K562 (cell line): ENCODE measurements around the gene SKIL. TPM values are rescaled to one million over a fixed set of nuclear protein-coding genes. Genes with fewer than 3 reads are reported as not detected.
A peak's percentile ranks its signal among the peaks of the same experiment; 100 is the strongest.

Experiments used
- BCL6 ChIP-seq: fragments of 250-450 bp; sonication (Bioruptor Pico); IDR thresholded peaks from 2 replicates; pipeline ENCODE4 v1.4.0; 2020
- MIER1 ChIP-seq: fragments of 450-650 bp; IDR thresholded peaks from 2 replicates; pipeline ENCODE4 v1.6.1; 2016; ENCODE audit warnings: antibody characterized with exemption, mild to moderate bottlenecking, low read depth
- PHF21A ChIP-seq: fragments of 450-650 bp; IDR thresholded peaks from 2 replicates; pipeline ENCODE4 v1.6.1; 2017; ENCODE audit warnings: low read depth, borderline replicate concordance
- POLR3G ChIP-seq: IDR thresholded peaks from 2 replicates; pipeline ENCODE4 v1.6.1; 2011; ENCODE audit not compliant: insufficient read length, insufficient replicate concordance; ENCODE audit errors: extremely low read depth
- REST ChIP-seq, 2 experiments: fragments of 450-650 bp; formaldehyde crosslinking in 1 of 2; IDR thresholded peaks; 2 replicates each; pipeline versions ENCODE4 v1.4.0 to v1.6.1; 2014 to 2020; ENCODE audit warnings: mild to moderate bottlenecking in 2 of 2, borderline replicate concordance in 1 of 2, low read depth in 1 of 2
- SMAD3 ChIP-seq: fragments of 450-650 bp; formaldehyde crosslinking; conservative IDR thresholded peaks from 2 replicates; pipeline ENCODE4 v1.4.0; 2020; ENCODE audit warnings: mild to moderate bottlenecking
- SMARCC2 ChIP-seq: fragments of 450-650 bp; IDR thresholded peaks from 2 replicates; pipeline ENCODE4 v1.6.1; 2017; ENCODE audit warnings: antibody characterized with exemption, moderate library complexity, mild to moderate bottlenecking, low read depth
- TGIF2 ChIP-seq: sonication (generic); formaldehyde crosslinking; IDR thresholded peaks from 2 replicates; pipeline ENCODE4 v1.8.1; 2022; ENCODE audit warnings: mild to moderate bottlenecking, missing genetic modification reagents, moderate library complexity
- ZNF277 ChIP-seq: fragments of 250-450 bp; sonication (Bioruptor Pico); IDR thresholded peaks from 2 replicates; pipeline ENCODE4 v1.8.0; 2022; ENCODE audit warnings: inconsistent platforms, mild to moderate bottlenecking, moderate library complexity, borderline replicate concordance
- polyA plus RNA-seq, 8 experiments: library from polyadenylated mRNA; depleted of rRNA in 4 of 8; stranded (reverse) in 5 of 8; unstranded in 3 of 8; fragments of >200 nt; fragmentation: Nextera tagmentation in 2 of 8; fragmentation: Illumina TruSeq in 1 of 8; extraction: Ambion mirVana in 2 of 8; extraction: Trizol in 1 of 8; gene quantifications; 2 replicates each; pipeline versions ENCODE4 v1.2.1 to v1.2.3, GENCODE V29; 2011 to 2014; ENCODE audit warnings: inconsistent platforms in 1 of 8, missing spikeins in 1 of 8
- total RNA-seq, 7 experiments: library from RNA; depleted of rRNA in 6 of 7; stranded (reverse); fragments of >200 nt in 6 of 7; fragmentation: Illumina TruSeq in 2 of 7; extraction: Trizol in 2 of 7; gene quantifications; 2 replicates each; pipeline versions ENCODE4 v1.2.1 to v1.2.3, GENCODE V29; 2011 to 2021; ENCODE audit warnings: low replicate concordance in 1 of 7
- TF ChIP-seq, protein P1 (sequence below): fragments of 250-450 bp; sonication (Bioruptor Pico); IDR thresholded peaks from 2 replicates; pipeline ENCODE4 v1.5.0; 2021; ENCODE audit warnings: mild to moderate bottlenecking, moderate library complexity
- TF ChIP-seq, protein P2 (sequence below): fragments of 450-650 bp; IDR thresholded peaks from one replicate; pipeline ENCODE4 v1.6.1; 2018; ENCODE audit warnings: mild to moderate bottlenecking, moderate library complexity; ENCODE audit not compliant: partially characterized antibody

Gene SKIL
- total and polyA plus RNA-seq, 9 of the 15 experiments (the other 6 are each of a cell fraction or from before 2014, with no cell fraction given): 4.3 to 19.1 (median 9.7) TPM

DNA sequence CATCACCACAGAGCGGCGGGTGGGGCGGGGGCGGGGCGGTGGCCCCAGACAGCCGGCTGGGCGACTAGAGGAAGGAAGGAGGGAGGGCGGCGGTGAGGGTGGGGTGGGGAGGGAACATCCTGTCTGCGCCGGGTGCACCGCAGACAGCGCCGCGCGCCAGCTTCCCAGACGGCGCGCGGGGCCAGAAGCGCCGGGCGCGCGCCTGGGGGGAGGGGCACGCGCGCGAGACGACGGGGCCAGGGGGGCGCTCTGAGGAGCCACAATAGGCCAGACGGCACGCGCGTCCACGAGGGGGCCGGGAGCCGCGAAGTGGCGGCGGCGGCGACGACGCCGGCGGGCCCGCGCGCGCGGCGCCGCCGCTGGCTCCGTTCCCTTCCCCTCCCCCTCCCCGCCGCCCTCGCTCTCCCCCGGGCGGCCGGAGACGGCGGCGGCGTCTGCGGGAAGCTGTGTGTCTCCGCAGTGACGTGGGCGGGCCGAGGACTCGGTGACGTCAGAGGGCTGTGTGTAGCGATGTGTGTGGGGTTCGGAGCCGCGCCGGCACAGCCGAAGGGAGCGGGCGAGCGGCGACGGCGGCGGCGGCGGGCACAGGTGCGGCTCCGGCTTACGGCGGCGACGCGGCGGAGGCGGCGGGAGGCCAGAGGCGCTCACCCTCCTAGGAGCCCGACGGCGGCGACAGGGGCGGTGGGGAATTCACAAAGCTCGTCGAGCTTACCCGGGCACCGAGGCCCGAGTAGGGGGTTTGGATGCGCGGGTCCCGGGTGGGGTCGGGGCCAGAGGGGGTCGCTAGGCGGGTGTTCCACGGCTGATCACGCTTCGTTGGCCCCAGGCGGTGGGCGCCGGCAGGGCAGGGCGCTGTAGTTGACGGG, at the start of gene SKIL (continued):
- TF ChIP-seq, protein P1, sequence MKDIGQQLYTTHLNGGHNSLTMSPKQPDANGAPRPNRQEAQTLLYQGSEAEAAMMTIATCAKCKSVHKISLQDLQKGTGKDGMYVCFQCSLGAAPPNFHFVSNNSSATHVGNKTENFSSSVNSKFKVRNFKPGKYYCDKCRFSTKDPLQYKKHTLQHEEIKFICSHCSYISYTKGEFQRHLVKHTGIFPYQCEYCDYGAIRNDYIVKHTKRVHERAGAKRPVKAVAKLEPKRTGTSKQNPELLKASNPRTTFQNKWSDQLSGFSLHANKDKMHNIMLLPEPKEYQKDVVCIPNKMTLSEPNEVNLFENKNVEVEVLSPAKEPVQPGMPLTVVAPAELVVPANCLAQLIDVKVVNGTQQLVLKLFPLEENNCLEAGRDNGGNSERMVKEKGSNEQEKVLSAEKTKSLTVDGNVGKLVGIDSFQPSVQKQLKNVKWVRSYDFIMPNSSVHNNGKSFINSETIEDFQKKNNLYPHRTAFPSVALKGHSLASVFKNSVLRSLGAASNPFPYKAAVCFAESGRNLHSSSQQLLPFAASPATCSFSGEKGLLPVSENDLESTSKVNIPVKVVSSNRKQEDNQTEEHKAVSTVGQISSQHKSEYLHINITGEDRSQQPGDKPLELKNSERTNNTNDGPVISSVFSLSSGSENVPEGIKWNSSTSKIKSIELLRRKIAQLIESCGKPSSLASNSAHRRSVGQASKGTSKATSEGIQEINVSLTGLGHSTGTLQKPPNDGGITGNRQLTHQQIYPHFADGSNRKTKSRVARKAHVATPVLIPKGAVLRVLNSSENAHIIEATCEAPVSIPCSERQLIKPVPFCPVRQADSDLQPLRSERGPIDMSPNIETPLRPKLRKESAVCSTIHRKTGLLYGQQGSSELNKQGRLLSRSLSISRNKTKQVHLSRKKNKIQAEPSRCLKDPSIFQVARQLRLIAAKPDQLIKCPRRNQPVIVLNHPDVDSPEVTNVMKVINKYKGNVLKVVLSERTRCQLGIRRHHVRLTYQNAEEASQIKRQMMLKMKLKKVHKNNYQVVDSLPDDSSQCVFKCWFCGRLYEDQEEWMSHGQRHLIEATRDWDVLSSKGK (CRISPR knock-in tag): no peak
- TF ChIP-seq, protein P2, sequence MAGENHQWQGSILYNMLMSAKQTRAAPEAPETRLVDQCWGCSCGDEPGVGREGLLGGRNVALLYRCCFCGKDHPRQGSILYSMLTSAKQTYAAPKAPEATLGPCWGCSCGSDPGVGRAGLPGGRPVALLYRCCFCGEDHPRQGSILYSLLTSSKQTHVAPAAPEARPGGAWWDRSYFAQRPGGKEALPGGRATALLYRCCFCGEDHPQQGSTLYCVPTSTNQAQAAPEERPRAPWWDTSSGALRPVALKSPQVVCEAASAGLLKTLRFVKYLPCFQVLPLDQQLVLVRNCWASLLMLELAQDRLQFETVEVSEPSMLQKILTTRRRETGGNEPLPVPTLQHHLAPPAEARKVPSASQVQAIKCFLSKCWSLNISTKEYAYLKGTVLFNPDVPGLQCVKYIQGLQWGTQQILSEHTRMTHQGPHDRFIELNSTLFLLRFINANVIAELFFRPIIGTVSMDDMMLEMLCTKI: no peak
- no peak for TF ChIP-seq SMAD3 (CRISPR knock-in tag)
- TF ChIP-seq SMARCC2: no peak
- TF ChIP-seq ZNF277: no peak
- TF ChIP-seq POLR3G: no peak
- TF ChIP-seq PHF21A: no peak
- no peak for TF ChIP-seq TGIF2 (CRISPR knock-in tag)
- 0 out of 2 replicates have a peak, but pooled peaks have one; percentile 4 for TF ChIP-seq REST (IDR thresholded peaks at IDR 0.05; ENCODE audit: borderline replicate concordance)
- TF ChIP-seq REST (CRISPR knock-in tag; IDR thresholded peaks at IDR 0.05; ENCODE audit: low read depth): no peak
- no peak for TF ChIP-seq MIER1
- TF ChIP-seq BCL6 (CRISPR knock-in tag): no peak
